HG02840 (cell line): ENCODE data around the gene KRIT1.
"Not testable (repeated sequence)": the region's sequence is repeated elsewhere in the genome, so short reads cannot be mapped to it uniquely, and the experiment has no call there.

ENCODE experiments used
- ATAC-seq: cut with Tn5 transposase; IDR thresholded peaks from one replicate; pipeline ENCODE4 v1.9.1; 2021; ENCODE audit warnings: mild to moderate bottlenecking, moderate library complexity, moderate number of reproducible peaks; ENCODE audit not compliant: unreplicated experiment, low FRiP score

The KRIT1 gene

GRCh38 chr7:92245487-92246359 lies at the start of gene KRIT1, which contains the start of gene ANKIB1:
Gene KRIT1 (minus strand): TSS chr7:92245914. CDS start chr7:92242135, 3,779 bp downstream.
Gene ANKIB1 (plus strand): TSS chr7:92245974. CDS start chr7:92294979, 49,005 bp downstream.
- peak; percentile 80 for ATAC-seq

- ATAC-seq = no peak
These were observed 49.7 kb upstream of the KRIT1 start for GRCh38 chr7:92295391-92295790.

DNA sequence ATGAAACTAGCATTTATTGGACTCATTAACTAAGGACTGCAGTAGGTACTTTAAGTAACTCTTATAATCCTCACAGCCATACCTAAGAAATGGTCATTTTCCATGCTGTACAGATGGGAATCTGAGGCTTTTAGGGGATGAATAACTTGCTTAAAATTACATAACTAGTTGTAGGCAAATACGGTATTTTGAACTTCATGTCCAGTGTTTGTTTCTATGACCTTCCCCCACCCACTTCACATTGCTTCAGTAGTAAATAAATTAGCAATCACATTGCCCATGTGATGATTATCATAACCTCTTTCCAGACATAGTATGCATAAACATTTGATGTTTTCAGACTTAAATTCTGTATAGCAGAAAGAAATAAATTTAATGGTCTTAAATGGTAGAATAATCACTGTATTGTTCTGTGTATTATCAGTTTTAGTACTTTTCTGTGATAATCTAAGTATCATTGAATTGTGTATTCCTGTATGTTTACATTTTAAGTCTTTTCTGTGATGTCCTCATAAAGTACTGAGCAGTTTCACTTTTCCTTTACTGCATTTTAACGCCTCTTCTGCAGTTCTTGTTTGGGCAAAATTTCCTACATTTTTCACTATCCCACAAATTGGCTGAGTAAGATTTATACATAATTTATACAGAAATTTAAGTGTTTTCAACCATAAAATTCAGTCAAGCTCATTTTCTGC lies 48.3 kb upstream of the KRIT1 start:
- no peak for ATAC-seq

DNA sequence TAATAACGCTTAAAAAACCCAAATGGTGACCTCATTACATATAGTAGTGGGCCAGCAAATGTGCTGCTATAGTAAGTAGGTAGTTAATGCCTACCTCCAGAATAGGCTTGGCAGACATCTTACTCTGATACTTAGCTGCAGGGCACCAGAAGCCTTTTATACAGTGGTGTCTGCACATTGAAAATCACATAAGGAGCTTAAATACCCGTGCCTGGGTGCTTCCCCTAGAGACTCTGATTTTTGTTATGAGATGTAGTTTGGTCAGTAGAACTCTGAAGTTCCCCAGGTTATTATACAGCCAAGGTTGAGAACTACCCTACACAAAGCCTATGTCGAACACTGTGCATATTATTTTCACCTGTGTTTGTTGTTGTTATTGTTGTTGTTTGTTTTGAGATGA lies 47.3 kb upstream of the KRIT1 start:
- ATAC-seq = no peak

- no peak for ATAC-seq
These were observed 43.6 kb upstream of the KRIT1 start for GRCh38 chr7:92289321-92289720.

DNA sequence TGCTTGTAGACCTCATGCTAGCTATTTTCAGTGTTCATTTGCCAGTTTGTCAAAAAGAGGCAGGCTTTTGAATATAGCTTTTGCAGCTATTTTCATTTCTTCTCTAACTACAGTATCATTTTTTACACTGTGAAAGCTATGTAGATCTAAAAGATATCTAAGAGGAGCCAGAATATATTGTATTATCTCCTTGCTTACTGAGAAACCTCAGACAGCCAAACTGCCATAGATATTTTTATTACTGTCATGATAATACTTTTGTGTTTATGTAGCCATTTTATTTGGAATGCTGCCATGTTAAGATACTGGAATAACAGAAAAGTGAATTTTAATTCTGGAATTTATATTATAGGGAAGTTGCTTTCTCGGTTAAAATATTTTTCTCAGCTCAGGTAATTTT lies 37.2 kb upstream of the KRIT1 start:
- no peak for ATAC-seq

GRCh38 chr7:92282221-92282814 lies 36.6 kb upstream of the KRIT1 start:
- ATAC-seq = no peak

- no peak for ATAC-seq
These were observed 35.3 kb upstream of the KRIT1 start for GRCh38 chr7:92281031-92281430.

DNA sequence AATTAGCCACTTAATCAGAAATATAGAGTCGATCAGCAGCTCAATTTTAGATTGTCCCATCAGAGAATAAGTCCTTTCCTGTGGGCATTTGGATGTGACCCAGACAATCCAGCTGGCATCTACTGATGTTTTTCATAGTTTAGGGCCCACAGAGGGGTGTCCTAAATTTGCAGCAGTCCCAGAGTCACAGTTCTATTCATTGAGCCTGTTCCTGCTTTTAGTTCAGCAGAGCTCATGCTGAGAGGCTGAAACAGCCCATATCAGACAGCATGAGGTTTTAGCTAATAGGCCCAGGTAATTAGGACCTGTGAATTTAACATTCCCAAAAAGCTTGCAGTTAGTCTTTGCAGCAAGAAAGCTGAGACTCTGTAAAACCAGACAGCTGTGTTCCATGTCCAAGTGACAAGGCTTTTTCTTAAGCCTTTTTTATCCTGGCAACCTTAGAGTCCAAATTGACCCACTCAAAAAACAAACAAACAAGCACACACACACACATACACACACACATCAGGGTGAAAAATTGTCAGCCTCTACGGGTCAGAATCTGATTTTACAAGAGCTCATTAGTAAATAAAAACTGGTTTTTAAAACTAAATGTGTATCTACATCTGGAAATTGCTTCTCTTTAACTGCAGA lies 33.8 kb upstream of the KRIT1 start:
- no peak for ATAC-seq

DNA sequence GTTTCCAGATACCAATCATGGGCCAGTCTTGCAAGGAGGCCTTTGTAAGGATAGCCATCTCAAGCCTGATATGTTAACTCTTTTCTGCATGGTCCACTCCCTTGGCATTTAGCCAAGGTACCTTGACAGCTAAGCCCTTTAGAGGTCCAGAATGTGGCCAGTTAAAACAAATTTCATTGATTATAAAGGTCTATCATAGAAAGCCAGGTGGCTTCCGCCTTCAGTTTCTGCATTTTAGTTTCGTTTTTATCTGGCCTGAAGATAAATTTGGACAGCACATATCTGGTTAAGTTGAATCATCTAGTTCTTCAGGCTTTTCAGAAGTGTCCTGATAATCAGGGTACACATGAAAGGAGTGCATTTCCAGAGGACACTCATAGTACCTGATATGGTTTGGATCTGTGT lies 30.7 kb upstream of the KRIT1 start:
- peak; percentile 76 for ATAC-seq

- ATAC-seq = no peak
These were observed 29.6 kb upstream of the KRIT1 start for GRCh38 chr7:92275327-92275726.

- no peak for ATAC-seq
These were observed 23.2 kb upstream of the KRIT1 start for GRCh38 chr7:92268921-92269320.

- ATAC-seq = no peak
These were observed 20.9 kb upstream of the KRIT1 start for GRCh38 chr7:92266415-92267241.

DNA sequence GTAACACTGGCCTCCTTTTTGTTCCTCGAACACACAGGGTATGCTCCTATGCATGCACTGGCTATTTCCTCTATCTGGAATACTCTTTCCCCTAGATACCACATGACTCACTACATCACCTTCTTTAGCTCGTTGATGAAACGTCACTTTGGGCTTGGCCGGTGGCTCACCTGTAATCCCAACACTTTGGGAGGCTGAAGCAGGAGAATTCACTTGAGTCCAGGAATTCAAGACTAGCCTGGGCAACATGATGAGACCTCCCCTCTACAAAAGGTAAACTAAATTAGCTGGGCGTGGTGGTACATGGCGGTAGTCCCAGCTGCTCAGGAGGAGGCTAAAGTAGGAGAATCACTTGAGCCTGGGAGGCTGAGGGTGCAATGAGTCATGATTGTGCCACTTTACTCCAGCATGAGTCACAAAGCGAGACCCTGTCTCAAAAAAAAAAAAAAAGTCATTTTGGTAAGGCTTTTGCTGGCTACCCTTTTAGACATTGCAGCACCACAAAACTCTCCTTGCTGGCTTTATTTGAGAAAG lies 14.6 kb upstream of the KRIT1 start:
- no peak for ATAC-seq

DNA sequence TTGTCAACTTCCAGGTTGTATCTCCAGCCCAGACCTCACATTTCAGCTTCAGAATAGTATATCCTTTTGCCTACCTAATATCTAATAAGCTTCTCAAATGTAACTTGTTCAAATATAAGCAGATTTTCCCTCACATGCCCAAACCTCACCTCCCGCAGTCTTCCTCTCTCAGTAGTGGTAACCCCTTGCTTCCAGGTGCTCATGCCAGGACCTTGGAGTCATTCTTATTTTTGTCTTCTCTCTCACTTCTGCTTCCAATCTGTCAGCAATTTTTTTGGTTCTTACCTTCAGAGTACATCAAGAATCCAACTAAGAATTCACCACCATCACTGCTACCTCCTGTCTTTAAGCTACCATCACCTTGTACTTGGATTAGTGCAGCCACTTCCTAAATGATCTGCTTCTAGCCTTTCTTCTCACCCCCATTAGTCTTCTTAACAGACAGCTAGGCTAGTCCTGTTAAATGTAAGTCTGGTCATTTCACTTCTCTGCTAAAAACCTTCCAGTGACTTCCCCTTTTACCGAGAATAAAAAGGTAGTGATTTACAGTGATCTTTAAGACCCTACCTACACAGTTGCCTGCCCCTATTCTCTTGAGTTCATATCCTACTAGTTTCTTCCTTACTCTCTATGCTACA lies 14.0 kb upstream of the KRIT1 start:
- ATAC-seq = no peak

DNA sequence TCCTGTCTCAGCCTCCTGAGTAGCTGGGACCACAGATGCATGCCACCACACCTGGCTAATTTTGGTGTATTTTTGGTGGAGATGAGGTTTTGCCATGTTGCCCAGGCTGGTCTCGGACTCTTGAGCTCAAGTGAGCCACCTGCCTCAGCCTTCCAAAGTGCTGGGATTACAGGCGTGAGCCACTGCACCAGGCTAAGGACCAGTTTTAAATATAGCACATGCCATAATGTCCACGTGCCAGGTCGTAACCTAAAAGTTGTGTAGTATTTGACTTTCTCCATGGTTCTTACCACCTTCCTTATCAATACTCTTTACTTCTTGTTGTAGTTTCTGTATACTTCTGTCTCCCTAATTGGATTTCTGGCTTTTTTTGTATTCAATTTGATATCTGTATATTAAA lies 13.3 kb upstream of the KRIT1 start:
- ATAC-seq = no peak

DNA sequence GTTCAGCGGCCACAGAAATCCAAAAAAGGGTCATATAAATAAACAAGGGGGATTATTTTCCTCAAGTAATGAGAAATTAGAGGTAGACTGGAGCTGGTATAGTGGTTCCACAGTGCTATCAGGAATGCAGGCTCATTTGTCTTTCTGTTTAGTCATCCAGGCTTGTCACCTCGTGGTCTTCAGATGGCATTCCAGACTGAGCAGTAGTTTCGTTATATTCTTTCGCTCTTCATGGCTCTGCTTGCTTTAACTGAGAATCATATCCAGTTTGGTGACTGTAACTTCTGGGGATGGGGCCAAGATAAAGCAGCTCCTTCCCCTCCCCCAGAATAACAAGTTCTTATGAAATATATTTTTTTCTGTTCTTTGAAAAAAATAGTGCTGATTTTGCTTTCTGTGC lies 9.6 kb upstream of the KRIT1 start:
- ATAC-seq = no peak

- ATAC-seq = not testable (repeated sequence)
These were observed 9.1 kb upstream of the KRIT1 start for GRCh38 chr7:92254800-92255199.

DNA sequence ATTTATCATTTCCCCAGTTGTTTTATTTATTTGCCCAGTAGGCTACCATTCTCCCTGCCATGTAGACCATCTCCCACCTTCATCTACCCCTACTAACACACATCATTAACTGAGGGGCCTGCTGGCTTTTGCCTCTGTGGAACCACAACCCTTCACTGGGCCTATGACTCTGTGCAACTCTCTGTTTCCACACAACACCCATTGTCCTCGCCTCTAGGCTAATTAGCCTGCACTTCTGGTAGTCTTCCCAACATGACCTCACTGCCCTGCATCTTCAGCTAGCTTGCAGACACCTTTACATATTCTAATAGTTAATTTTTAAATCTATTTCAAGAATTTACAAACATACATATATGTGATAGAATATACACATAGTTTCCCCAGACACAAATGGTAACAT lies 7.5 kb upstream of the KRIT1 start:
- ATAC-seq = no peak
